H1 (cell line): ENCODE data around the gene NRDE2. TPM values are rescaled to one million over a fixed set of nuclear protein-coding genes. Genes with fewer than 3 reads are reported as not detected.

Source experiments
- CTCF ChIA-PET: fragments of 300-600 bp; sonication (Branson Sonifier 250); formaldehyde crosslinking; loops from one replicate; lab custom pipeline; 2021; ENCODE audit not compliant: partially characterized antibody; lab: Charles Lee
- POLR2A ChIA-PET: fragments of 300-600 bp; sonication (Branson Sonifier 250); formaldehyde crosslinking; loops from one replicate; lab custom pipeline; 2021; ENCODE audit warnings: inconsistent platforms; ENCODE audit not compliant: partially characterized antibody; lab: Charles Lee
- DNase-seq, 2 experiments: peaks; one replicate each; pipeline versions ENCODE4 v3.0.0 to v3.0.0-alpha.2; 2010 to 2022; ENCODE audit warnings: low spot score in 2 of 2, low read depth in 1 of 2, mixed read lengths in 1 of 2
- FAIRE-seq: peaks from 2 replicates; lab custom pipeline; 2011; peaks lifted over from hg19 to GRCh38; lab: Jason Lieb, UNC
- H2AFZ ChIP-seq: 2 replicates; pipeline ENCODE4 v1.8.1; 2012; ENCODE audit warnings: low read length, inconsistent platforms
- H2AK5ac ChIP-seq: 2 replicates; pipeline ENCODE4 v1.6.1; 2013; ENCODE audit warnings: low read depth, low read length
- H2BK120ac ChIP-seq: replicated peaks from 2 replicates; pipeline ENCODE3; 2013; ENCODE audit warnings: low read depth, low read length, inconsistent platforms
- H2BK12ac ChIP-seq: 2 replicates; pipeline ENCODE4 v1.6.1; 2013; ENCODE audit warnings: low read depth, low read length
- H2BK15ac ChIP-seq: 2 replicates; pipeline ENCODE4 v1.6.1; 2013; ENCODE audit warnings: low read length
- H2BK20ac ChIP-seq: 2 replicates; pipeline ENCODE4 v1.6.1; 2013; ENCODE audit warnings: low read length
- H2BK5ac ChIP-seq: 2 replicates; pipeline ENCODE4 v1.6.1; 2013; ENCODE audit warnings: low read depth, low read length
- H3K14ac ChIP-seq: 2 replicates; pipeline ENCODE4 v1.6.1; 2013; ENCODE audit warnings: inconsistent platforms; ENCODE audit not compliant: insufficient read length
- H3K18ac ChIP-seq: 2 replicates; pipeline ENCODE4 v1.6.1; 2013; ENCODE audit warnings: low read length; ENCODE audit errors: extremely low read depth
- H3K23ac ChIP-seq: 2 replicates; pipeline ENCODE4 v1.6.1; 2013; ENCODE audit warnings: inconsistent platforms; ENCODE audit not compliant: insufficient read length
- H3K23me2 ChIP-seq: 2 replicates; pipeline ENCODE4 v1.6.1; 2013; ENCODE audit warnings: low read depth, low read length
- H3K27ac ChIP-seq: 2 replicates; pipeline ENCODE4 v1.6.1; 2011; ENCODE audit warnings: low read depth, low read length, inconsistent platforms
- H3K27me3 ChIP-seq, 4 experiments: replicated peaks in 1 of 4; 1 replicate in 1 of 4; 2 replicates in 3 of 4; pipeline versions ENCODE4 v1.6.1 to v1.8.1; 2011 to 2013; ENCODE audit warnings: low read length in 3 of 4, mild to moderate bottlenecking in 3 of 4, inconsistent platforms in 2 of 4, mixed read lengths in 2 of 4, moderate library complexity in 1 of 4; ENCODE audit not compliant: control insufficient read depth in 3 of 4, insufficient read depth in 3 of 4; ENCODE audit errors: extremely low read depth in 1 of 4
- H3K36me3 ChIP-seq, 4 experiments: 2 replicates each; pipeline versions ENCODE4 v1.6.1 to v1.8.1; 2011 to 2013; ENCODE audit warnings: mild to moderate bottlenecking in 4 of 4, low read length in 3 of 4, moderate library complexity in 2 of 4, control low read depth in 1 of 4, inconsistent platforms in 1 of 4; ENCODE audit not compliant: insufficient read depth in 4 of 4, control insufficient read depth in 2 of 4
- H3K4ac ChIP-seq: replicated peaks from 2 replicates; pipeline ENCODE3; 2013; ENCODE audit warnings: low read length, low read depth, mixed read lengths, inconsistent platforms; ENCODE audit not compliant: insufficient read length
- H3K4me1 ChIP-seq, 4 experiments: replicated peaks in 1 of 4; 1 replicate in 1 of 4; 2 replicates in 3 of 4; pipeline versions ENCODE4 v1.6.1 to v1.8.1; 2011 to 2013; ENCODE audit warnings: low read length in 3 of 4, inconsistent platforms in 2 of 4, mixed read lengths in 1 of 4; ENCODE audit not compliant: insufficient read depth in 4 of 4, control insufficient read depth in 3 of 4
- H3K4me2 ChIP-seq, 2 experiments: 2 replicates each; pipeline versions ENCODE4 v1.6.1 to v1.8.1; 2011 to 2013; ENCODE audit warnings: low read depth in 2 of 2, low read length in 2 of 2, control low read depth in 1 of 2, inconsistent platforms in 1 of 2, mild to moderate bottlenecking in 1 of 2; ENCODE audit not compliant: insufficient read depth in 1 of 2
- H3K4me3 ChIP-seq, 4 experiments: fragments of 200-600, 300-600 bp in 1 of 4; sonication (generic), shearing (Covaris generic), sonication (Bioruptor Twin) in 1 of 4; 2 replicates each; pipeline versions ENCODE4 v1.5.1 to v1.8.1; 2011 to 2016; ENCODE audit warnings: low read length in 4 of 4, low read depth in 3 of 4, control low read depth in 2 of 4, inconsistent platforms in 2 of 4, mild to moderate bottlenecking in 2 of 4, mixed read lengths in 1 of 4, moderate library complexity in 1 of 4; ENCODE audit not compliant: insufficient read depth in 2 of 4; ENCODE audit errors: extremely low read depth in 1 of 4
- H3K56ac ChIP-seq: replicated peaks from 2 replicates; pipeline ENCODE3; 2013; ENCODE audit warnings: low read depth, mild to moderate bottlenecking, mixed read lengths, low read length, inconsistent platforms; ENCODE audit not compliant: insufficient read length
- H3K79me1 ChIP-seq: 2 replicates; pipeline ENCODE4 v1.6.1; 2013; ENCODE audit warnings: low read depth, low read length, control low read depth
- H3K79me2 ChIP-seq, 2 experiments: 2 replicates each; pipeline versions ENCODE4 v1.6.1 to v1.8.1; 2012 to 2013; ENCODE audit warnings: low read length in 2 of 2, mild to moderate bottlenecking in 2 of 2, inconsistent platforms in 1 of 2; ENCODE audit not compliant: insufficient read depth in 2 of 2, control insufficient read depth in 1 of 2
- H3K9ac ChIP-seq, 4 experiments: replicated peaks in 1 of 4; 1 replicate in 1 of 4; 2 replicates in 3 of 4; pipeline versions ENCODE4 v1.6.1 to v1.8.1; 2011 to 2013; ENCODE audit warnings: low read depth in 3 of 4, low read length in 3 of 4, control low read depth in 2 of 4, mild to moderate bottlenecking in 2 of 4, moderate library complexity in 2 of 4, inconsistent platforms in 1 of 4; ENCODE audit errors: extremely low read depth in 1 of 4
- H3K9me3 ChIP-seq, 2 experiments: 2 replicates each; pipeline versions ENCODE4 v1.6.1 to v1.8.1; 2012 to 2013; ENCODE audit warnings: mild to moderate bottlenecking in 2 of 2, moderate library complexity in 2 of 2, control low read depth in 1 of 2, inconsistent platforms in 1 of 2, low read depth in 1 of 2, low read length in 1 of 2, mixed read lengths in 1 of 2; ENCODE audit not compliant: insufficient read depth in 2 of 2
- H4K20me1 ChIP-seq, 2 experiments: replicated peaks in 1 of 2; 2 replicates each; pipeline versions ENCODE3 to v1.8.1; 2011 to 2013; ENCODE audit warnings: inconsistent platforms in 2 of 2, low read length in 2 of 2, mild to moderate bottlenecking in 1 of 2; ENCODE audit not compliant: insufficient read depth in 2 of 2, control insufficient read depth in 1 of 2
- H4K5ac ChIP-seq: 2 replicates; pipeline ENCODE4 v1.6.1; 2013; ENCODE audit warnings: low read length, low read depth, mixed read lengths, inconsistent platforms; ENCODE audit not compliant: insufficient read length
- H4K8ac ChIP-seq: 2 replicates; pipeline ENCODE4 v1.8.0; 2013; ENCODE audit warnings: mild to moderate bottlenecking, moderate library complexity, low read length, inconsistent platforms; ENCODE audit not compliant: insufficient read depth; ENCODE audit errors: extremely low read depth
- H4K91ac ChIP-seq: replicated peaks from 2 replicates; pipeline ENCODE3; 2013; ENCODE audit warnings: low read length, mixed read lengths, inconsistent platforms; ENCODE audit not compliant: insufficient read length
- ATF2 ChIP-seq: IDR thresholded peaks from 2 replicates; pipeline ENCODE4 v1.6.1; 2012; ENCODE audit warnings: low read length, inconsistent platforms
- BACH1 ChIP-seq: IDR thresholded peaks from 2 replicates; pipeline ENCODE4 v1.6.1; 2012; ENCODE audit warnings: low read length, improper control_type of control experiment
- EP300 ChIP-seq, 2 experiments: IDR thresholded peaks; 1 replicate in 1 of 2; 2 replicates in 1 of 2; pipeline ENCODE4 v1.6.1; 2011 to 2012; ENCODE audit warnings: low read depth in 2 of 2, low read length in 2 of 2, mild to moderate bottlenecking in 2 of 2, borderline replicate concordance in 1 of 2, inconsistent platforms in 1 of 2, moderate library complexity in 1 of 2
- NANOG ChIP-seq: IDR thresholded peaks from 2 replicates; pipeline ENCODE4 v1.6.1; 2011; ENCODE audit warnings: low read length, low read depth, mild to moderate bottlenecking, inconsistent platforms; ENCODE audit not compliant: insufficient read depth, poor library complexity, severe bottlenecking
- RBBP5 ChIP-seq: IDR thresholded peaks from 2 replicates; pipeline ENCODE4 v1.7.1; 2012; ENCODE audit warnings: low read depth, mild to moderate bottlenecking, inconsistent platforms, low read length, moderate library complexity, borderline replicate concordance
- SAP30 ChIP-seq: fragments of 300-600 bp; sonication (generic); IDR thresholded peaks from 2 replicates; pipeline ENCODE4 v1.7.1; 2012; ENCODE audit warnings: low read length, moderate library complexity, mild to moderate bottlenecking, inconsistent platforms; ENCODE audit not compliant: insufficient read depth, insufficient replicate concordance
- SIRT6 ChIP-seq: IDR thresholded peaks from one replicate; pipeline ENCODE4 v1.7.1; 2012; ENCODE audit warnings: low read length, inconsistent platforms
- SUZ12 ChIP-seq: fragments of 200-600 bp; sonication (generic); IDR thresholded peaks from 2 replicates; pipeline ENCODE4 v1.6.1; 2012; ENCODE audit warnings: mild to moderate bottlenecking, inconsistent platforms, low read length, moderate library complexity, mixed read lengths
- USF2 ChIP-seq: IDR thresholded peaks from 2 replicates; pipeline ENCODE4 v1.6.1; 2011; ENCODE audit warnings: low read length, improper control_type of control experiment
- WGBS, 2 experiments: shearing (Covaris generic) in 1 of 2; methylation state at CpG; one replicate each; pipeline versions ENCODE4 v1.1.6 to v1.1.7; 2013 to 2015; ENCODE audit warnings: low lambda C conversion rate in 2 of 2, mixed read lengths in 2 of 2, inconsistent platforms in 1 of 2, low coverage in 1 of 2, missing lambda C conversion rate in 1 of 2; ENCODE audit not compliant: insufficient replicate concordance in 2 of 2, insufficient coverage in 1 of 2, insufficient read length in 1 of 2; ENCODE audit errors: extremely low coverage in 1 of 2, missing lambda C conversion rate in 1 of 2; 5-methylcytosine and 5-hydroxymethylcytosine counted together
- polyA plus RNA-seq, 7 experiments: library from polyadenylated mRNA; depleted of rRNA in 3 of 7; stranded (reverse) in 5 of 7; unstranded in 2 of 7; fragments of >200 nt in 5 of 7; fragments of 200-250 nt in 2 of 7; gene quantifications; 1 replicate in 5 of 7; 2 replicates in 1 of 7; 4 replicates in 1 of 7; pipeline versions ENCODE4 v1.2.1 to v1.2.3, GENCODE V29; 2011 to 2013; ENCODE audit warnings: missing spikeins in 2 of 7, mixed read lengths in 2 of 7
- total RNA-seq: library from RNA; stranded (reverse); fragmentation: NEBNext Ultra II Directional; extraction: Animal tissue kit (Norgen Biotek cat#: 25700); gene quantifications from 2 replicates; pipeline ENCODE4 v1.2.1, GENCODE V29; 2021

The NRDE2 gene
- total and polyA plus RNA-seq, 2 of the 8 experiments (the other 6 are each of a cell fraction or from before 2014, with no cell fraction given): 4.9 to 12.1 TPM

GRCh38 chr14:90263748-90264449 lies 67.8 kb downstream of the NRDE2 start:
- no peak overlapping the region for H2BK12ac ChIP-seq
- H3K23me2 ChIP-seq: no peaks in the 10 kb centered on the region
- no peak overlapping the region for H4K8ac ChIP-seq
- 85% methylated on average over 8 of the region's 8 CpGs; no CpG with 5 or more reads in 1 of the 2 experiments for WGBS, 2 experiments
- H4K20me1 ChIP-seq: peaks cover 0 to 8% of the 10 kb centered on the region in 2 experiments
- no peak overlapping the region for H2BK120ac ChIP-seq
- no peak overlapping the region for H3K27ac ChIP-seq
- H3K4me3 ChIP-seq: no peak overlapping the region
- no peak for FAIRE-seq
- H3K9ac ChIP-seq: no peak overlapping the region
- no peaks in the 10 kb centered on the region for H3K9me3 ChIP-seq
- no peak overlapping the region for H3K23ac ChIP-seq
- ChIA-PET POLR2A (no interaction called here), CTCF (interaction anchor here (1.1 to 1.2 kb wide), 2 partner anchors 54 to 70 kb away, joined by 3 to 4 read pairs; no protein-coding TSS in a partner anchor)
- H3K4ac ChIP-seq: no peak overlapping the region
- no peak overlapping the region for H3K18ac ChIP-seq
- peaks cover 28 to 77% (median 56%) of the 10 kb centered on the region in 4 experiments for H3K36me3 ChIP-seq
- no peaks in the 10 kb centered on the region for H3K27me3 ChIP-seq
- no peak overlapping the region for H2BK20ac ChIP-seq
- H4K5ac ChIP-seq: no peak overlapping the region
- no peak overlapping the region for H3K4me2 ChIP-seq
- no peak overlapping the region for H3K14ac ChIP-seq
- no peak overlapping the region for H2AFZ ChIP-seq
- H3K79me1 ChIP-seq: no peaks in the 10 kb centered on the region
- H4K91ac ChIP-seq: no peak overlapping the region
- H3K56ac ChIP-seq: no peak overlapping the region
- peaks cover 0 to 5% of the 10 kb centered on the region in 2 experiments; a peak in 1 of 4 replicates for H3K79me2 ChIP-seq
- H3K4me1 ChIP-seq: no peaks in the 10 kb centered on the region
- no peak for DNase-seq
- H2BK5ac ChIP-seq: no peak overlapping the region
- no peak overlapping the region for H2AK5ac ChIP-seq
- no peak overlapping the region for H2BK15ac ChIP-seq
- TF ChIP-seq ATF2 (no peak), RBBP5 (no peak), SIRT6 (no peak), USF2 (no peak), SAP30 (no peak), NANOG (no peak), BACH1 (no peak), SUZ12 (no peak), EP300 (IDR thresholded peaks at IDR 0.05; ENCODE audit: borderline replicate concordance in 1 of 2, low read depth in 2 of 2, low read length in 2 of 2) (no peak)
